ENCODE data around the gene BCAM. TPM values are rescaled to one million over a fixed set of nuclear protein-coding genes. Genes with fewer than 3 reads are reported as not detected.
A peak's percentile ranks its signal among the peaks of the same experiment; 100 is the strongest.

The BCAM gene
- polyA plus RNA-seq, 2 of the 4 experiments (the other 2 are of a cell fraction), result 18.4 to 88.1 TPM

GRCh38 chr19:44765949-44766335, 43.0 kb upstream of the BCAM start:
- H3K4me1 ChIP-seq, result peaks cover 44% of the 10 kb centered on the region
- no peak for TF ChIP-seq NPAS2 (CRISPR knock-in tag; IDR thresholded peaks at IDR 0.05; ENCODE audit: borderline replicate concordance)
- no peak for TF ChIP-seq EP300 (IDR thresholded peaks at IDR 0.05)
- TF ChIP-seq FOSL2 (IDR thresholded peaks at IDR 0.05), result no peak
- TF ChIP-seq FOSL2 (CRISPR knock-in tag; IDR thresholded peaks at IDR 0.05), result no peak
- no peak for TF ChIP-seq HES2 (IDR thresholded peaks at IDR 0.05)
- no peak for TF ChIP-seq FOXS1 (CRISPR knock-in tag; IDR thresholded peaks at IDR 0.05)
- no peak for ATAC-seq
- 74% methylated on average over 3 of the region's 3 CpGs for WGBS (ENCODE audit: missing lambda C conversion rate)
- H3K9me3 ChIP-seq, result no peaks in the 10 kb centered on the region
- no peak for DNase-seq (ENCODE audit: low read depth in 1 of 2, low spot score in 1 of 2)
- FAIRE-seq, result no peak
- peak overlapping the region; percentile 31 to 88; a peak in 5 of 6 replicates for H3K27ac ChIP-seq
- no peak overlapping the region for H3K4me3 ChIP-seq
- H3K4me2 ChIP-seq, result 0 out of 3 replicates have a peak overlapping the region, but pooled peaks have one; percentile 2
- ChIA-PET POLR2A (interaction anchor here (1.1 to 2.3 kb wide), 4 partner anchors 20 to 41 kb away, joined by 4 to 14 read pairs (median 6); no protein-coding TSS in a partner anchor), CTCF (interaction anchor here (0.9 to 48.5 kb wide), 9 partner anchors 12 to 189 kb away, joined by 4 to 1899 read pairs (median 16); partner anchors contain the start of gene BCL3)

- FAIRE-seq (no peak), ATAC-seq (no peak), DNase-seq (ENCODE audit: low read depth in 1 of 2, low spot score in 1 of 2) (no peak)
- TF ChIP-seq MAFK (IDR thresholded peaks at IDR 0.05; ENCODE audit: partially characterized antibody) (no peak), USF2 (IDR thresholded peaks at IDR 0.05) (peak; percentile 59; the same call in 1 of the 2 replicates), HOXB5 (CRISPR knock-in tag; IDR thresholded peaks at IDR 0.05) (no peak), RCOR1 (IDR thresholded peaks at IDR 0.05; ENCODE audit: low read depth, low read length) (no peak), FOSL2 (IDR thresholded peaks at IDR 0.05) (no peak), FOSL2 (CRISPR knock-in tag; IDR thresholded peaks at IDR 0.05) (no peak)
- no peaks in the 10 kb centered on the region for H3K9me3 ChIP-seq
- H3K4me3 ChIP-seq, result no peak overlapping the region
- no peak overlapping the region for H3K4me2 ChIP-seq
- 72% methylated on average over 11 of the region's 11 CpGs for WGBS (ENCODE audit: missing lambda C conversion rate)
- peaks cover 47% of the 10 kb centered on the region for H3K4me1 ChIP-seq
- ChIA-PET POLR2A (interaction anchor here (2.1 kb wide), 1 partner anchor 22 kb away, joined by 6 read pairs; no protein-coding TSS in a partner anchor), CTCF (interaction anchor here (0.7 to 48.5 kb wide), 14 partner anchors 10 to 191 kb away, joined by 3 to 1899 read pairs (median 4); partner anchors contain the start of gene BCL3)
- peak overlapping the region; percentile 56 to 88 for H3K27ac ChIP-seq
Observed at GRCh38 chr19:44767295-44768180, 41.4 kb upstream of the BCAM start.

- ChIA-PET POLR2A (interaction anchor here (0.5 to 1.5 kb wide), 13 partner anchors 17 to 697 kb away, joined by 3 to 49 read pairs (median 4); partner anchors contain the start of genes FOSB and NECTIN2), CTCF (interaction anchor here (0.6 to 48.5 kb wide), 60 partner anchors 9 to 632 kb away, joined by 3 to 1899 read pairs (median 6); partner anchors contain the start of genes BCAM, BCL3, CEACAM16 and CEACAM19)
- ATAC-seq (peak; percentile 96 to 99), DNase-seq (ENCODE audit: low read depth in 1 of 2, low spot score in 1 of 2) (peak; percentile 99), FAIRE-seq (peak; percentile 94)
- H3K4me3 ChIP-seq, result no peak overlapping the region
- peaks cover 47% of the 10 kb centered on the region for H3K4me1 ChIP-seq
- H3K4me2 ChIP-seq, result peak overlapping the region; percentile 55
- peak overlapping the region; percentile 74 to 88 for H3K27ac ChIP-seq
- H3K9me3 ChIP-seq, result no peaks in the 10 kb centered on the region
- 14% methylated on average over 15 of the region's 15 CpGs for WGBS (ENCODE audit: missing lambda C conversion rate)
- TF ChIP-seq USF2 (IDR thresholded peaks at IDR 0.05) (no peak), MAZ (IDR thresholded peaks at IDR 0.05; ENCODE audit: borderline replicate concordance, low read depth, low read length) (peak; percentile 88; the same call in 1 of the 2 replicates), FOSL2 (IDR thresholded peaks at IDR 0.05) (no peak), FOSL2 (CRISPR knock-in tag; IDR thresholded peaks at IDR 0.05) (no peak), EP300 (IDR thresholded peaks at IDR 0.05) (no peak; a peak in 1 of 5 replicates), ATOH8 (CRISPR knock-in tag; IDR thresholded peaks at IDR 0.05; ENCODE audit: low read depth) (no peak), KDM5A (IDR thresholded peaks at IDR 0.05) (peak; percentile 51; the same call in 1 of the 2 replicates), POLR2AphosphoS2 (conservative IDR thresholded peaks at IDR 0.05; ENCODE audit: low read length) (no peak), HDAC2 (IDR thresholded peaks at IDR 0.05) (no peak), RAD21 (conservative IDR thresholded peaks at IDR 0.05 in 1 of 2, IDR thresholded peaks at IDR 0.05 in 1 of 2) (peak; percentile 100), CTCF (IDR thresholded peaks at IDR 0.05) (peak; percentile 99), GATA3 (IDR thresholded peaks at IDR 0.05; ENCODE audit: borderline replicate concordance) (no peak), NR3C1 (IDR thresholded peaks at IDR 0.05) (no peak), MAX (IDR thresholded peaks at IDR 0.05) (peak; percentile 67; the same call in 1 of the 2 replicates), JUNB (IDR thresholded peaks at IDR 0.05) (no peak), CHD4 (IDR thresholded peaks at IDR 0.05; ENCODE audit: borderline replicate concordance) (no peak), JUN (IDR thresholded peaks at IDR 0.05) (peak; percentile 32 to 54; a peak in 2 of 5 replicates), HES2 (IDR thresholded peaks at IDR 0.05) (no peak), CEBPB (IDR thresholded peaks at IDR 0.05) (0 out of 4 replicates have a peak, but pooled peaks of 1 of the 2 experiments have one; percentile 10)
Observed at GRCh38 chr19:44770550-44771257, 38.2 kb upstream of the BCAM start.
